EH (cell line): Measurements from ENCODE around the gene SLC35A2.

ENCODE experiments used
- DNase-seq: peaks from one replicate; pipeline ENCODE4 v3.0.0-alpha.2; 2015; ENCODE audit warnings: low read depth

SLC35A2 gene

DNA sequence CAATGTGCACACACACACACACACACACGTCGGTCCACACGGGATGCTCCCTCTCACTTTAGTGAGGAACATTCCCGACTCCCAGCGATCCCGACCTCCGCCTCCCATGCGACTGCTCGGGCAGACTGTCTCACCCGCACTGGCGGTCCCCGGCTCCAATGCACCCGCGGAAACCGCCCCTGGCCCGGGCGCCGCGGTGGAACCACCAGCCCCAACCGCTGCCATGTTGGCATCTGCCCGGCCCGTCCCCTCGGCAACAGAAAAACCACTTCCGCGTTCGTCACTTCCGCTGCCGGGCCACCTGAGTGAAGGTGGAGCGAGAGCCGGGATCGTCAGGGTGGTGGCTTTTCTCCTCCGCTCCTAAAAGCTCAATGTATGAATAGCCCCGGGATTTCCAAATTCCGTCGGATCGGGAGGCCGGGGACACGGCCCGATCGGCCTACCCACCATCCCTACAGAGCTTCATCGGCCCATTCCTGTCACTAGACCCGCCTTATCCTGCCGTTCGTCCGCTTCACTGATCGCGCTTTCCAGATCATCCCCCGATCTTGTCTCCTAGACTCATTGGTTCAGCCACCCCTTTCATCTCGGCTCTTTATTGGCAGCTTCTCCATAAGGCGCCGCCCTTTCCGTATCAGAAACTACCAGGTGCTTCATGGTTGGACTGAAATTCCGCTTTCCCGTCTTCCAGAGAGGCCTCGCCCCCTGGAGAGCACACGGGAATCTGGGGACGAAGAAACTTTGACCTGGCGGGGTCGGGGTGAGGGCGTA lies at the start of gene SLC35A2:
Gene SLC35A2, minus strand, starts transcription at position 235 of the 771 bp plus-strand sequence. Its CDS starts 10 bp downstream, at position 225.
- peak; percentile 77 for DNase-seq

DNA sequence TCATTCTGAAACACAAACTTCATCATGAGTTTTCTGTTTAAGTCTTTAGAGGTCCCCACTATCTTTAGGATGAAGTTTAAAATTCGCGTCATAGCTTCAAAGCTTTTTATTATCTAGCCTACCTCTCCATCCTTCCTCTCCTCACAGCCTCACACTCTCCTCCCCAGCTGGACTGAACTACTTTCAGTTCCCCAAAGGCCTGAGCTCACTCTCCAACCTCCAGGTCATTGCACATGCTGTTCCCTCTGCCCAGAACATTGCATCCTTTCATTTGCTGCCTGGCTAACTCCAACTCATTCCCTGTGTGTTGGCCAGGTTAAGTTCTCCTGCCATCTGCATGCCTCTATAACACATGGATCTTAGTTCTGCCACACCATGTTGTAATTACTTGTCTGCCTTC lies 48.8 kb upstream of the SLC35A2 start:
- no peak for DNase-seq

- peak; percentile 78 for DNase-seq
These were observed 47.2 kb upstream of the SLC35A2 start for GRCh38 chrX:48958635-48959094.

DNA sequence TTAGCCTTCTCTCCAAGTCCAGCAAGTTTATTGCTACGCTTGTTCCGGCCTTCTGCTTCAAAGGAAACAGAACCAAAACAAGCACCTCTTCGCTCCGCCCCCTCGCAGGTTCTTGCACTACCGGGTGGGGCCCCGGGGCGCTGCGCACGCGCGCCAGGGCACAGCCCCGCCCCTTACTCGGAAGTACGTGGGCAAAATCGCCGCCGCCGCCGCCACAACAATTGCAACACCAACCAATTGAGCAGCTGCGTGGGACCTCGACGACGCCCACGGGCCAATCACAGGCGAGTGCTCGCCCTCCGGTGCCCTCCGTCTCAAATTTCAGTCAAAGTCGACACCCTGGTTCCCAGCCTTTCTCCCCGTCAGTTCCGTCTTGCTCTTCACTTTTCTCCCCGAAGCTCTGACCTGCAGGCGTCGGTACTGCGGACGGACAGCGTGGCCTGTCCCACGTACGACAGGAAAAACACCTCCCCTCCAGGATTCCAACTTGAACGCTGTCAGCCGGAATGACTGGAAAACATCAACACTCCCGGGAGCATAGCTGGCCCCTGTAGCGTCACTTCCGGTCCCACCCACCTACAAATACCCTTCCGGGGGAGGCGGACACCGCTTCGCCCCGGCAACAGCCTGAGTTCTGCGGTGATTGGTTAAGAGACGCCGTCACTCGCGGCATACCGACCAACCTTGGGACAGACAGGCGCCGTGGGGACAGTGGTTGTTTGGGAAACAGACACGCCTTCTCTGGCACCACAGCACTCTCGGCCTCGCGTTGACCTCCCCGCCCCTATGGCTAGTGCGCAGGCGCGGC lies 46.6 kb upstream of the SLC35A2 start:
- DNase-seq: peak; percentile 98

GRCh38 chrX:48957477-48957826 lies 46.0 kb upstream of the SLC35A2 start, which contains the start of gene OTUD5:
TSS of gene OTUD5 (minus strand) at chrX:48957607. CDS start at chrX:48957570, 37 bp downstream.
- DNase-seq: no peak

- no peak for DNase-seq
These were observed 45.4 kb upstream of the SLC35A2 start for GRCh38 chrX:48956728-48957414.

DNA sequence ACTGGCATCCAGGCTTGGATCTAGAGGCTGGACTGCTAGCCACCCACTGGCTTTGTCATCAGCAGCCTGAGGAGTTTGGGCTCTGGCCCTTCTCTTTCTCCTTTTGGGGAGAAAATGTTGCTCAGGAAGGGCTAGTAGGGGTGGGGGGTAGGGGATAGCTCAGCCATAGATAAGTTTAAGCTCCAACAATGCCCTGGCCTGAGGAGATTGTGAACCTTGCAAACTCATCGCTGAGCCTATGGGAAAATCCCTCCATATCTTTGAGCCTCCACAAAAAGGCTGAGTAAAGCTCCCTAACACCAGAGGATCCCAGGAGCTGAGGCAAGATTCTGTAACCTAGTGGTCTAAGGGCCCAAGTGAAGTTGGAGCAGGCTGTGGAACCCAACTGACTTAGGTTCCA lies 37.1 kb upstream of the SLC35A2 start:
- DNase-seq: no peak

GRCh38 chrX:48945517-48946348 lies 34.3 kb upstream of the SLC35A2 start:
- DNase-seq: peak; percentile 54

DNA sequence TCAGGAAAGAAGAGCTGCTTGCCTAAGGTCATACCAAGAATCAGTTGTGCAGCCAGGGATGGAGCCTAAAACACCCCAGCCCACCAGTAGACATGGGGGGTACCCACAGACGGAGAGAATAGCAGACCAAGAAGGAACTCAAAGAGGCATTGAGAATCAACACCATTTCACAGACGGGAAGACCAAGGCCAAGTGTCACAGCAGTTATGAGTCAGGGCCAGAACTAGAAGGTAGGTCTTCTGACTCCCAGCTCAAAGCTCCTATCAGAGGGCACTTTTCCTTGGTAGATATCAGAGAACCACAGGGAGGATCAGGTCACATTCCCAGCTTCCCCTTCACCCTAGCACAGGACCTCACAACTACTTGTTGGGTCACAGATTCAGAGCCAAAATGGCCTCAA lies 31.4 kb upstream of the SLC35A2 start:
- no peak for DNase-seq

DNA sequence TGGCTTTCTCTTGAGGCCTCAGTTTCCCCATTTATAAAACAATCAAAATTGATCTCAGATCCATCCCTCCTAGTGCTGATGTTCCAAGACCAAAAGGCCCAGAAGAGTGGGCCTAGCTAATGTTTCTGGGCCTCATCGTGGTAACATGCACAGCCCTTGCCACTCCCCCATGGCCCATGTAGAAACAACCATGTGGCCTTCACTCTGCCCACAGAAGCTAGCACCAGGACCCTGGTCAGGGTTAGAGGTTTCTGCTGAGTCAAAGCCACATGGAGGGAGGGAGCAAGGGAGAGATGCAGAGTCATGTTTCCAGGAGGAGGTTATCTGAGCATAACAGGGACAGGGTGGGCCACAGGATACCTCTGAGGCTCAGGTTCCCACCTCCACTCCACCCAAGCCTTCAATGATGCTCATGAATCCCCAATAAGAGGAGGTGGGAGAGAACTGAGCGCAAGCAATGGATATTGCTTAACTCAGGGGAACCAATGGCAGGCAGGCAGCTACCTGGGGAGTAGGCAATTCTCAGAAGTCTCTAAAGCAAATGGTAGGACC lies 29.0 kb upstream of the SLC35A2 start:
- no peak for DNase-seq

DNA sequence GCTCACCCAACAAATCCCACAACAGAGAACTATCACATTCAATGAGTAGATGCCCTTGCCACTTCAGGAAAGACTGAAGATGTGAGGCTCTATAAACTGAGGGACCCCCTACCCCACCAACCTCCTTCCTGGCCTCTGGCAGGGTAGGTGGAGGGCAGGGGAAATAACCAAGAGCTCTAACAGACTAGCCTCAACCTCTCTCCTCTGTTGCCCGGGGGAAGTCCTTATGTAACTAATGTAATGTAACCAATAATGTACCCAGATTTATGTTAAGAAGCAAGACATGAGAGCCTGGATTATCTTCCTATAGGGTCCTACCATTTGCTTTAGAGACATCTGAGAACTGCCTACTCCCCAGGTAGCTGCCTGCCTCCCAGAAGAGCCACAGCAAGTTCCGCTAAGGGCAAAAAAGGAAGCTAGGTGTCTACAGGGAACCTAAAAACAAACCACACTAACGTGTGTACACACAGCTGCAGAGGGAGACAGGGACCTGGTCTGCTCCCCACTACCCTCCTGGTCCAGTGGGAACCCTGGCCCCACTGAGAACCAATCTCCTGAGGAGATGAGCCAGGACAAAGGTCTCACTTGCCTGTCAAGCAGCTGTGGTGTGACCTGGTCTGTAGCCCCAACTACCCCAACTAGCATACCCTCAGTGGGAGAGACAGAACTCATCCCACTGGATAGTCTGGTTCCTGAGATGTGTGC lies 28.2 kb upstream of the SLC35A2 start:
- DNase-seq: no peak

DNA sequence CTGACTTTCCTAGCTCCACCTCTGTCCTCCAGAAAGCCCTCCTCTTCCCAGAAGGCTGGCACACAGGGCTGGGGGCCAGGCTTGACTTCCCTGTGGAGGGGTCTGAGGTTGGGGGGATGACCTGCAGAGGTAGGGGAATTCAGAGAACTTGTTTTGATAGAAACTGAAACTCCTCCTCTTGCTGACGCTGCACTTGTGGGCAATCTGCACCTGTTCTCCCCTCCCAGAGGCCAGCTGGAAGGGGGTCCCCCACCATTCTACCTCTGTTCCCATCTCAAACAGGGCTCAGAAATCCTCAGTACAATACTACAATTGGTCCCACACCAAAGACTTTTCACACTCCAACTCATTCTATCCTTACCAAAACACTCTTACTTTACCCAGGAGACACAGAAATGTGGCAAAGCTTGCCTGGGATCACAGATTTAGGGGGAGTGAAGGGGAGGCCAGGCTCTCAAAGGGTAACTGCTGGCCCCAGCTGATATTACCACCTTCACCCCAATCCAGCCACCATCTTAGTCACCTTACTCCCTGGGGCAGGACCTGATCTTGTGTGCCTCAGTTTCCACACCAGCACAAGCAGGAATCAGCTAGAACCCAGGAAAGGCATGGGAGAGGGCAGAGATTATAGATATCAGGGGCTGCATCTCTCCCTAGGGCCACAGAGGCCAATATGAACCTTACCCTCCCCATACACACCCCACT lies 27.4 kb upstream of the SLC35A2 start:
- DNase-seq: no peak

DNA sequence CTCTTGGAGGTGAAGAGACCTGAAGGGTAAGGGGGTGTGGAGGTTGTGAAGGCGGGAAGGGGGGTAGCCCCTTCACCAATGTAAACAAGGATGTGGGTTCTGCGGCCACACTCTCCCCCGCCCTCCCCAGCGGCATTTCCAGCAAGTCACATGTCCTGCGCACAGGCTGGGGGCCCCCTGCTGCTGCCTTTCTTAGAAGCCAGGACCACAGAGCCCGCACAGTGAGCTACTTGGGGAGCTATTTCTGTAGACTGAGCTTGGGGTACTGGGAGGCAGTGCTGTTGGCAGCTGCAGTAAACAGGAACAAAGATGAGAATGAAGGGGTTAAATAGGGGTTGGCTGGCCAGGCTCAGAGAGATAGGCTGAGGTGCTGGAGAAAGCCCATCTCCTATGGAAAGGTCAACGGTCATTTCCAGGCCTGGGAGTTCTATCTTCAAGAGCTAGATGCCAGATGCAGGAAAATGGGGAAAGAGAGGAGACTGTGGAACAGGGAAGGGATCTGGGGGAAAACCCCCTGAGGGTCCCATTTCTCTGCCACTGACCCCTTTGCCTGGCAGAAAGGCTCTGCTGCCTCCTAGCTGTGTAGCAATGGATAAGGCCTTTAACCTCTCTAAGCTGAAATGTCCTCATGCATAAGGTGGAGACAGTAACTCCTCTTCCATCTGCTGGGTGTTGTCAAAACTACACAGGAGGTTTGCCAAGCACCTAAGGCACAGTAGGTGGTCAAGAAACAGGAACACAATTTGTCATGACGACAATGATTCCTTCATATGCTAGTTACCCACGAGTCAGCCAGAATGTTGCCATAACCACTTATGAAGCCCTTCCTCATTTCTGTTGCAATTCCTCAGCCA lies 25.8 kb upstream of the SLC35A2 start:
- DNase-seq: no peak

GRCh38 chrX:48936429-48937053 lies 25.1 kb upstream of the SLC35A2 start:
- DNase-seq: no peak

- DNase-seq: no peak
These were observed 23.8 kb upstream of the SLC35A2 start for GRCh38 chrX:48935301-48935670.

- no peak for DNase-seq
These were observed 23.3 kb upstream of the SLC35A2 start for GRCh38 chrX:48934581-48935300.

DNA sequence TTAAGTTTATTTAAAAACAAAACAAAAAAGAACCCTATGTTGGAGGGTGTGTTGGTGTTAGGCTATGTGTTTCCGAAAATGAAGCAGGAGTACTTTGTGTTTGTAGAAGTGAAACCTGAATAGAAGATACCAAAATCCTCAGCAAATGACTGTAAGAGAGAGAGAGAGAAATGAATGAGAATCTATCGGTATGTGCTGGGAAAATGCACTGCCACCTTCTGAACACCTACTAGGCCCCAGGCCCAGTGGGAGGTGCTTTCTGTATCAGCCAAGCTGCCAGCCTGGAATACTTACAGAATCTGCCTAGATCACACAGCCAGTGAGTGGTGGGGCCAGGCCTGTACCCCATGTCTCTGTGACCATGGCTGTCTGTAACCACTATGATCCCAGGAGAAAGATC lies 22.3 kb upstream of the SLC35A2 start:
- no peak for DNase-seq
